HG03066 (cell line): ENCODE measurements around the gene MGAT4A.
"Not testable (repeated sequence)": the region's sequence is repeated elsewhere in the genome, so short reads cannot be mapped to it uniquely, and the experiment has no call there.

Source experiments
- ATAC-seq: cut with Tn5 transposase; IDR thresholded peaks from one replicate; pipeline ENCODE4 v1.9.1; 2021; ENCODE audit warnings: low read depth; ENCODE audit not compliant: unreplicated experiment

Gene MGAT4A

DNA sequence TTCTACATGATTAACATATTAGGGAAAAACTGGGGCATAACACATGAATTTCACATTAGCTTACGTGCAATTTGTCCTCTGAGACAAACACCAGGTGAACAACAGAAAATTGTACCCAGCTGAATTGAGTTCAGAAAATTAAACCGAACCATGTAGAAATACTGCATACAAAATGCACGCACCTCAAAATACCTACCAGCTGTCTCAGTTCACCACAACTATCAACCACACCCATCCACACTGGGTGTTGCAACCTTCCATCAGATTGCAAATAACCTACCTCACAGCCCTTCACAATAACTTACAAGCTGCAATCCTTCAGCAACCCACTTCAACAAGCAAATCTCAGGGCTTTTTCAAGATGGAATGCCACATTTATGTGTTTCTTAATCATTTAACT lies 66.6 kb downstream of the MGAT4A start:
- ATAC-seq = no peak

DNA sequence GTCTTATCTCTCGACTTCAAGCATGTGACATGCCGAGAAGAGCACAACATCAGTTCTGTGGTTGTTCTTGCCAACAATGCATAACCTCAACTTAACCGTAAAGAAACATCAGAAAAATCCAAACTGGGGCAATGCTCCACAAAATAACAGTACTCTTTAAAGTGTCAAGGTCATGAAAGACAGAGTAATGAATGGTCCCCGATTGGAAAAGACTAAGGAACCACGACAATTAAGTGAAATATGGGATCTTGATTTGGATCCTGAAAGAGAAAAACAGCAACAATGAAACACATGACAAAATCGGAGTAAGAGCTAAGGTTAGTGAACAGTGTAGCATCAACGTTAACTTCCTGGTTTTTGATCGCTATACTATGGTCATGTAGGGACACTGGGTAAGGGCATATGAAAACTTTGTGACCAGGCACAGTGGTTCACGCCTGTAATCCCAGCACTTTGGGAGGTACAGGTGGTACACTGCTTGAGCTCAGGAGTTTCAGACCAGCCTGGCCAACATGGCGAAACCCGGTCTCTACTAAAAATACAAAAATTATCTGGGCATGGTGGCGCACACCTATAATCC lies 67.3 kb downstream of the MGAT4A start:
- ATAC-seq = no peak

DNA sequence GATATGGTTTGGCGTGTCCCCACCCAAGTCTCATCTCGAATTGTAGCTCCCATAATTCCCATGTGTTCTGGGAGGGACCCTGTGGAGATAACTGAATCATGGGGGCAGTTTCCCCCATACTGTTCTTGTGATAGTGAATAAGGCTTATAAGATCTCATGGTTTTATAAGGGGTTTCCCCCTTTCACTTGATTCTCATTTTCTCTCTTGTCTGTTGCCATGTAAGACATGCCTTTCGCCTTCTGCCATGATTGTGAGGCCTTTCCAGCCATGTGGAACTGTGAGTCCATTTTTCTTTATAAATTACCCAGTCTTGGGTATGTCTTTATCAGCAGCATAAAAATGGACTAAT lies 71.5 kb downstream of the MGAT4A start:
- not testable (repeated sequence) for ATAC-seq

- no peak for ATAC-seq
Observed at GRCh38 chr2:98658816-98659490, 72.0 kb downstream of the MGAT4A start.

DNA sequence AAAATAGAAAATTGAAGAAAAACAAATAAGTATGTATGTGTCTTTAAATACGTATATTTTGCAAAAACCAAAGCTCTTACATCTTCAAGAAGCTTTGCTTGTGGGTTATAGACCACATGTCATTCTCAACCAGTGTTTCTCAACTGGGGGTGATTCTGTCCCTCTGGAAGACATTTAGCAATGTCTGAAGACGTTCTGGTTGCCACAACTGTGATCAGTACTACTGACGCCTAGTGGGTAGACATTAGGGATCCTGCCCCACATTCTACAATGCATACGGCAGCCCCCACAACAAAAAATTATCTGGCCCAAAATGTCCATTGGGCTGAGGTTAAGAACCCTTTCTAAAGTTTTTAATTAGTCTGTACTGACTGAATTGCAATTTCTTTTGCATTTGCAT lies 74.1 kb downstream of the MGAT4A start:
- ATAC-seq = no peak

DNA sequence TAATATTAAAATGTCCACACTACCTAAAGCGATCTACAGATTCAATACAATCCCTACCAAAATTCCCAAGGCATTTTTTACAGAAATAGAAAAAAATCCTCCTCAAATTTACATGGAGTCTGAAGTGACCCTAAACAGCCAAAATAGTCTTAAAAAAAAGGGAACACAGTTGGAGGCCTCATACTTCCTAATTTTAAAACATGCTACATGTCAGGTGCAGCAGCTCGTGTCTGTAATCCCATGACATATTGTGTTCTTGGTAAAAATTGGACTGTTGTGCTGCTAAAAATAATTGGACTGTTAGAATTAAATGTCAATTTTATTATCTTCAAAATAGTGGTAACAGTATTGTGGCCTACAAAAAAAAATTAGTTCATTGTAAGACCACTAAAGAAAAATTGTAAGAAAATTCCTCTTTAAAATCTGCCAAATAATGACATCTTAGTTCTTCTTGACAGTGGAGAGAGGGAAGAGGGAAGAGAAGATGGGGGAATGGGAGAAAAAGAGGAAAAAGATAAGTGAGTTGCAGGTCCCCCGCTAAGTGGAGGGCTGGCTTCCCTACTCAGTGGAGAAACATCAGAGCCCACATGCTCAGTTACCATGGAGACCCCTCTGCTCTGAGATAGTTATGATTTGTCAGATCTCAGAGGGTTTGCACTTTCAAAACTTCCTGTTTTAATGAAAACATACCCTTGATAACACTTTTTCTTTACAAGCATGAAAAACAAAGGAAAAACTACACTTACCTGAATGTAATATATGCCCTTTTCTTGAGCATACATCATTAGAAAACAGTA lies 76.0 kb downstream of the MGAT4A start:
- no peak for ATAC-seq

DNA sequence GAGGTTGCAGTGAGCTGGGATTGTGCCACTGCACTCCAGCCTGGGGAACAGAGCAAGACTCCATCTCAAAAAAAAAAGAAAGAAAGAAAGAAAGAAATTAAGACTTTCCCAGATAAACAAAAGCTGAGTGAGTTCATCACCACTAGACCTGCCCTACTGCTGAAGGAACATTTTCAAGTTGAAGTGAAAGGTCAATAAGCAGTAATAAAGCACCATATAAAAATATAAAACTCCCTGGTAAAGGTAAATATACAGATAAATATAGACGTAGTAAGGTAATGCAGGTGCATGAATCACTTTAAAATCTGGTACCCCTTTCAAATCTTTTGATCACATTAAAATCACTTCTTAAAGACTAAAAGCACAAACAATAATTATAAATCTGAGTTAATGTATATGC lies 79.9 kb downstream of the MGAT4A start:
- no peak for ATAC-seq

GRCh38 chr2:98649992-98650375 lies 80.9 kb downstream of the MGAT4A start:
- ATAC-seq = no peak

- ATAC-seq = no peak
Observed at GRCh38 chr2:98649135-98649991, 81.6 kb downstream of the MGAT4A start.

DNA sequence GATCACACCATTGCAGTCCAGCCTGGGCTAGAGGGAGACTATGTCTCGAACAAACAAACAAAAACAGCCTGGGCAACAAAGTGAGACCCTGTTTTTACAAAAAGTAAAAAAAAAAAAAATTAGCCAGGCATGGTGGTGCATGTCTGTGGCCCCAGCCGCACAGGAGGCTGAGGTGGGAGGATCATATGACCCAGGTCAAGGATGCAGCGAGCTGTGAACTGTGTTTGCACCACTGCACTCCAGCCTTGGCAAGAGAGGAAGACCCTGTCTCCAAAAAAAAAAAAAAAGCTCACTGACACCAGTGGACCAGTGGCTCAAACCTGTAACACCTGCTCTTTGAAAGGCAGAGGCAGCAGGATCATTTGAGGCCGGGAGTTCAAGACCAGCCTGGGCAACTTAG lies 82.5 kb downstream of the MGAT4A start:
- ATAC-seq = no peak

GRCh38 chr2:98647636-98648035 lies 83.3 kb downstream of the MGAT4A start:
- no peak for ATAC-seq

DNA sequence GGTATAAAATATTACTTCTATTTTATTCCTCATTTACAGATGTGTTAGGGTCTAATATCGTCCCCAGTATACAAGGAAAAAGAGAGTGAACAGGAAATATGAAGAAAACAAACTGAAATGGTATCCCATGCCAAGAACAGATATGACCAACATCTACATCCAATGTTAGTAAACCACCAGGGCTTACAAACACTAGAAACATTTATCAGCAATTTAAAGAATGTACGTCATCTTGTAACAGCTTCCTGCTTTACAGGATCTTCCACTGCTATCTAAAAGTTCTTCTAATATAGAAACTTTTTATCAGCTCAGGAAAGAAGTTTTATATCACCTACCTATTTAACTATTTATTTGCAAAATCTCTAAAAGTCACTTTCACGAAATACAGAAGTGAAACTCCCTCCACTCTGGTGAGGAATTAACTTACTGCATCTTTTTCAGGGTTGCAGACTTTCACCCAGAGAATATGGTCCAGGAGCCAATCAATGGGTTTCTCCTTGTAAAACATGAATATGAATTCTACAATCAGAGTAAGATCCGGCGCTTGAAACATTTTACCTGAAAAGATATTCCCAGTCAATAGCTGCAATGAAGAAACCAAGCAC lies 87.3 kb downstream of the MGAT4A start:
- no peak for ATAC-seq

GRCh38 chr2:98637401-98638147 lies 93.4 kb downstream of the MGAT4A start:
- peak; percentile 80 for ATAC-seq

DNA sequence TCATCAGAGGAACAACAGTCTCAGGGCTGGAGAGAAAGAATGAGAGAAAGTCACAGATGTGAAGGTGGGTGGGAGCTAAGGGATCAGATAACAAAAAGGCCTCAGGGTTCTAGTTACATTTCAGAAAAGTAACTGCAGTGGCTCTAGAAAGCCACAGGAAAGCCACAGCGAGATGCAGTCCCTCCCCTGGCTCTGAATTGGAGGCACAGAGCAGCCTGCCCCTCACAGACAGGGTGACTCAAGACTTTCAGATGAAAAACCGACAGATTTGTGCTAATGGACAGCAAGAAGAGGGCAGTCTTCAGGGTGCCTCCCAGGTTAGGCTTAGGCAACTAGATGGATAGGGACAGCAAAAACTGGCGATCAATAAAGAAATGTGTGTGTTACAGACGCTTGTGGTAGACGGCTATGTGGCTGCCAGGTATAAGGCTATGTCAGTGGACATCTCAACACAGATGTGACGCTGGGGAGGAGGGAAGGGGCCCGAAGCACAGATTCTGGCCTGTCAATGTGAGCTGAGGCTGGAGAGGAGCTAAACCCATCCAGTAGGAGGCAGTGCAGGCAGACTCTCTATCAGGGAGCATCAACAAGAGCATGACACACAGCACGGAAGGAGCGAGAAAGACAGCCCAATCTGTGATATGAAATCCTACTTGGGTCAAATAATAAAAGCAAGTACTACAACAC lies 96.4 kb downstream of the MGAT4A start:
- no peak for ATAC-seq

- no peak for ATAC-seq
Observed at GRCh38 chr2:98632351-98632750, 98.6 kb downstream of the MGAT4A start.

DNA sequence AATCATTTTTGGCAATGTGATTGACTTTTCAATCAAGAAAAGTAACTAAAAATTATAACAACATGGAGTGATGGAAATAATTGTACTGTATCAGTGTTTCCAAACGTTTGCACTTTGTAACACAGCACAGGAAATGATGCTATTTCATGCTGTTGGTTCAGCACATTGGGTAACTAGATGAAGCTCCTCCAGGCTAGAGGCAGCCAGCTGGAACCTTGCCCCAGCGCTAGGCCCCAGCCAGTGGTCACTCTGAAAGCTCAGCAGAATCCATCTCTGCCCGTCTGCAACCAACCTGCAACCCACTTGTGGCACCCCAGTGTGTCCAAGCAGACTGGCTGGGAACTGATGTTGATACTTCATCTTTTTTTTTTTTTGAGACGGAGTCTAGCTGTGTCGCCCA lies 107.3 kb downstream of the MGAT4A start:
- ATAC-seq = no peak

DNA sequence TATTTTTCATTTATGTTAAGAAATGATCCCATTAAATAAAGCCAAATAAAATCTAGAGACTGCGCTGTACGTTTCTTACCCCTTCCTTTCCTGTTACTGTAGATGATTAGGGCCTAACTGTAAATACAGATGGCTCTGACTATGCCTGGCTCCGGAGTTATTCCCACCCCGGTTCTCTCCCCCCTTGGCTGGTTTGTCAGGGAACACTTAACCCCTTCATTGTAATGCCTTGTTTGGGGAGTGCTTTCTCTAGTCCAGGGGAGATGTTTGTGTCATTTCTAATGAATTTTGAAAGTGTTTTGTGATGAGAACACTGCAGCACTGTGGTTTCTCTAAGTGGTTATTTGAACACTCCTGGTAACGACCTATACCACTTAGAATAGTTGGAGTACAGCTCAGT lies 113.8 kb downstream of the MGAT4A start:
- ATAC-seq = no peak

DNA sequence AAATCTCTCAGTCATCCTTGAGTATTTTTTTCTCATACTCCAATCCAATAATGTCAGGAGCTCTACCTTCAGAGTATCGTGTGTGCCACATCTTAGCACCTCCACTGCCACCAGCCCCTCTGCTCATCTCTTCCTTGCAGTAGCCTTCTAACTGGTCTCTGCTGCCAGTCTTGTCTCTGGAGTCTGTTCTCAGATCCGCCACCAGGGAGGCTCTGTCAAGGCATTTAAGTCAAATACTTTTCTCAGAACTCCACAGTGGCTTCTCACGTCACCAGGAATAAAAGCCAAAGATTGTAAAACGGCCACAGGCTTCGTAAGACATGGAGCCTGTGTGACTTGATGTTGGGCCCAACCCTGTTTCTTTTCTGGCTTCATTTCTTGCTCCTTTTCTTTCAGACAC lies 115.5 kb downstream of the MGAT4A start:
- no peak for ATAC-seq

DNA sequence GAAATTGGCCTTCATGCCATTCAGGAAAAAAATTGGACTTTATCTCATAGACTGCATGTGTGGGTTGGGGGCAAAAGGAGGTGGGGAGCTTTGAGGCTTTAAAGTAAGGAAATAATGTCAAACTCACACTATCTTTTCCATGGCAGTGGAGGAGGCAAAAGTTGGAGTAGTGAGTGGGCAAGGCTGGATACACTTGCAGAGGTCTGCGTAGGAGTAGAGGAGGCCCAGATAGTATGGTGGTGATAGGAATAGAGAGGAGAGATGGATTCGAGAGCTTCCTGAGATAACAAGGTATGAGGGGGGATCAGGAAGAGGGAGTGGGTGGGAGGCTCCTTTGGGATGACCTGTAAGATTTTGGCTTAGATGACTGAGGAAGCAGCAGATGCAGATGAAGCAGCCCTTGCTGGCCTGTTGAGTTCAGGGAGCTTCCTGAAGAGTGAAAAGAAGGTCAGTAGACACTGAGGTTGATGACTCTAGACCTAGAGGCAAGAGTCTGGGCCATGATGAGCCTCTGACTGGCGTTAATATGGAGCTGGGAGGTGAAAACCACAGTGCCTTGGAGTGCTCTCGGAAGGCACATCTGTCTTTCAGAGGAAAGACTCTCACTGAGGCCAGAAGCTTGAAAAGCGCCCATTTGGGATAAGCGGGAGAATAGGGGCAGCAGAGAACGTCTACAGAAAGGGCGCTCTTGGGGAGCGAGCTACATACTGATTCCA lies 116.8 kb downstream of the MGAT4A start:
- no peak for ATAC-seq
